ENCODE results near the gene ELL2. TPM values are rescaled to one million over a fixed set of nuclear protein-coding genes. Genes with fewer than 3 reads are reported as not detected.
"Not testable (repeated sequence)": the region's sequence is repeated elsewhere in the genome, so short reads cannot be mapped to it uniquely, and the experiment has no call there.

The ELL2 gene
- total RNA-seq, 1 donor from 2014 or later = 30.5 TPM

- intact Hi-C loops (cut with DNase I) = loop anchor here (5.0 to 10.0 kb wide), 2 partner anchors 398 to 746 kb away; no protein-coding TSS in a partner anchor
- DNase-seq (ENCODE audit: low spot score) = no peak
Measured at GRCh38 chr5:95856501-95856981, 105.1 kb downstream of the ELL2 start.

GRCh38 chr5:95853490-95853889, 108.2 kb downstream of the ELL2 start:
- DNase-seq (ENCODE audit: low spot score) = no peak
- intact Hi-C loops (cut with DNase I) = loop anchor here (10.0 kb wide), 1 partner anchor 401 kb away; no protein-coding TSS in a partner anchor

- intact Hi-C loops (cut with DNase I) = loop anchor here (10.0 kb wide), 1 partner anchor 402 kb away; no protein-coding TSS in a partner anchor
- DNase-seq (ENCODE audit: low spot score) = no peak
Measured at GRCh38 chr5:95852567-95852966, 109.1 kb downstream of the ELL2 start.

- intact Hi-C loops (cut with DNase I) = loop anchor here (10.0 kb wide), 1 partner anchor 404 kb away; no protein-coding TSS in a partner anchor
- DNase-seq (ENCODE audit: low spot score) = not testable (repeated sequence)
Measured at GRCh38 chr5:95851141-95851540, 110.5 kb downstream of the ELL2 start.

GRCh38 chr5:95850391-95850894, 111.2 kb downstream of the ELL2 start:
- intact Hi-C loops (cut with DNase I) = loop anchor here (10.0 kb wide), 1 partner anchor 404 kb away; no protein-coding TSS in a partner anchor
- no peak for DNase-seq (ENCODE audit: low spot score)

- no peak for DNase-seq (ENCODE audit: low spot score)
- intact Hi-C loops (cut with DNase I) = loop anchor here (5.0 kb wide), 1 partner anchor 291 kb away; the partner anchor contains the start of gene ARSK
Measured at GRCh38 chr5:95848701-95849100, 113.0 kb downstream of the ELL2 start.

GRCh38 chr5:95847261-95847592, 114.4 kb downstream of the ELL2 start:
- intact Hi-C loops (cut with DNase I) = loop anchor here (1.0 to 5.0 kb wide), 2 partner anchors 66 to 290 kb away; partner anchors contain the start of gene ARSK
- no peak for DNase-seq (ENCODE audit: low spot score)

GRCh38 chr5:95846554-95847260, 114.9 kb downstream of the ELL2 start:
- no peak for DNase-seq (ENCODE audit: low spot score)
- intact Hi-C loops (cut with DNase I) = loop anchor here (1.0 to 5.0 kb wide), 2 partner anchors 65 to 289 kb away; partner anchors contain the start of gene ARSK

- intact Hi-C loops (cut with DNase I) = loop anchor here (5.0 kb wide), 1 partner anchor 288 kb away; the partner anchor contains the start of gene ARSK
- DNase-seq (ENCODE audit: low spot score) = no peak
Measured at GRCh38 chr5:95845391-95845790, 116.3 kb downstream of the ELL2 start.

GRCh38 chr5:95843733-95844223, 117.9 kb downstream of the ELL2 start:
- intact Hi-C loops (cut with DNase I) = loop anchor here (2.0 to 5.0 kb wide), 3 partner anchors 111 to 199 kb away; partner anchors contain the start of gene RHOBTB3
- DNase-seq (ENCODE audit: low spot score) = no peak

GRCh38 chr5:95842854-95843544, 118.7 kb downstream of the ELL2 start:
- intact Hi-C loops (cut with DNase I) = loop anchor here (2.0 to 5.0 kb wide), 3 partner anchors 111 to 198 kb away; partner anchors contain the start of gene RHOBTB3
- peak; percentile 91 for DNase-seq (ENCODE audit: low spot score)

GRCh38 chr5:95841914-95842812, 119.5 kb downstream of the ELL2 start:
- intact Hi-C loops (cut with DNase I) = loop anchor here (2.0 to 5.0 kb wide), 3 partner anchors 110 to 197 kb away; partner anchors contain the start of gene RHOBTB3
- DNase-seq (ENCODE audit: low spot score) = no peak

- DNase-seq (ENCODE audit: low spot score) = no peak
- intact Hi-C loops (cut with DNase I) = loop anchor here (5.0 kb wide), 2 partner anchors 109 to 174 kb away; partner anchors contain the start of gene RHOBTB3
Measured at GRCh38 chr5:95840956-95841705, 120.5 kb downstream of the ELL2 start.

GRCh38 chr5:95839658-95840057, 122.0 kb downstream of the ELL2 start:
- intact Hi-C loops (cut with DNase I) = loop anchor here (5.0 kb wide), 2 partner anchors 107 to 172 kb away; partner anchors contain the start of gene RHOBTB3

GRCh38 chr5:95838556-95838955, 123.1 kb downstream of the ELL2 start:
- no peak for DNase-seq (ENCODE audit: low spot score)
- intact Hi-C loops (cut with DNase I) = no loop called here

More at GRCh38 chr5:95839658-95840057, 122.0 kb downstream of the ELL2 start:
- no peak for DNase-seq (ENCODE audit: low spot score)

- intact Hi-C loops (cut with DNase I) = no loop called here
- DNase-seq (ENCODE audit: low spot score) = no peak
Measured at GRCh38 chr5:95838001-95838520, 123.6 kb downstream of the ELL2 start.

- intact Hi-C loops (cut with DNase I) = no loop called here
- no peak for DNase-seq (ENCODE audit: low spot score)
Measured at GRCh38 chr5:95837492-95837891, 124.2 kb downstream of the ELL2 start.

- intact Hi-C loops (cut with DNase I) = not testable (repeated sequence)
Measured at GRCh38 chr5:95836971-95837370, 124.7 kb downstream of the ELL2 start.

More at GRCh38 chr5:95836971-95837370, 124.7 kb downstream of the ELL2 start:
- not testable (repeated sequence) for DNase-seq (ENCODE audit: low spot score)
